ENCODE results near the gene RPRD1B.

- TF ChIP-seq CTCF (IDR thresholded peaks at IDR 0.05) (no peak), POLR2A (IDR thresholded peaks at IDR 0.05) (no peak)
Measured at GRCh38 chr20:38131588-38132121, 98.1 kb downstream of the RPRD1B start.

Data from sigmoid colon (tissue), 3 donors.